NCI-H1048 (cell line): ENCODE data around the gene THADA.

Experiments
- DNase-seq: peaks from one replicate; lab custom pipeline; 2025; lab: John Stamatoyannopoulos, UW

The THADA gene

GRCh38 chr2:43186321-43186678 is 409.5 kb downstream of the THADA start:
- no peak for DNase-seq

- DNase-seq: no peak
Observed at GRCh38 chr2:43185146-43185545, 410.7 kb downstream of the THADA start.

DNA sequence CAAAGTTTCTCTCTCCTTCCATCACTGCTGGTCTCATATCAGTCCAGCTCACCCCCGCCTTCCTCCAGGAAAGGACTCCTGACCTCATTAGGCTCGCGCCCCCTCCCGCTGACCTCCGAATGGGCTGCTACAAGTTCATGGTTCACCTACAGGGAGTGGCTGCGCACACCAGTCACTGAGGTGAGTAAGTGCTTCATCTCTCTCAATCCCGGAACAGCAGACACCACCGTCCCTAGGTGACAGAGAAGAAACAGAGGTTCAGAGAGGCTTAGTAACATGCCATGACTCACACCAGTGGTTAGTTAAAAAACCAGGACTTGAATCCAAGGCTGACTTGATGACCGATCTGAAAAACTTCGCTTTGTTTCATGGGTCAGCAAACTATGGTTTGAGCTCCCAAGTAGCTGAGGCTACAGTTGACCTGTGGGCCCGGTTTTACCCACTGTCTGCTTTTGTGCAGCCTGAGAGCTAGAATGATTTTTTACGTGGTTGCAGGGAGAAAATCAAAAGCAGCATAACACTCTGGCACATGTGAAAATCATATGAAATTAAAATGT is 411.4 kb downstream of the THADA start:
- DNase-seq: no peak

DNA sequence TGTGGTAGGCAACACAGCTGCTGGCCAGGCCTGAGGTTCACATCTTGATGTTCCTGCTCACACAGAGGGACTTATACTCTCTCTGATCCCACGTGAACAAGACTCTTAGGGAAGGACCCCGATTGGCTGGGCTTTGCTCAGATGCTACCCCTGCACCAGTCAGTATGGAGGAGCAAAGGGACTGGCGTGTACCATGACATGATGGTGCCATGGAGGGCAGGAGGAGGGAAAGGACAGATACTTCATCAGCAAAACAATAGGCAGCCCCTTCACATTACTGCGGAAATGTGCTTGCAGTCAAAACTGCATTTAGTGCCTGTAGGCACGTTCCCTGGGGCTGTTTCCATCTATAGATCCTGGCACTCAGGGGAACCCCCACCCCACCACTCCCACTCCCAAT is 412.1 kb downstream of the THADA start:
- DNase-seq: no peak

- no peak for DNase-seq
Observed at GRCh38 chr2:43180897-43181296, 414.9 kb downstream of the THADA start.
